Measurements from ENCODE around the gene PMVK.

PMVK gene

DNA sequence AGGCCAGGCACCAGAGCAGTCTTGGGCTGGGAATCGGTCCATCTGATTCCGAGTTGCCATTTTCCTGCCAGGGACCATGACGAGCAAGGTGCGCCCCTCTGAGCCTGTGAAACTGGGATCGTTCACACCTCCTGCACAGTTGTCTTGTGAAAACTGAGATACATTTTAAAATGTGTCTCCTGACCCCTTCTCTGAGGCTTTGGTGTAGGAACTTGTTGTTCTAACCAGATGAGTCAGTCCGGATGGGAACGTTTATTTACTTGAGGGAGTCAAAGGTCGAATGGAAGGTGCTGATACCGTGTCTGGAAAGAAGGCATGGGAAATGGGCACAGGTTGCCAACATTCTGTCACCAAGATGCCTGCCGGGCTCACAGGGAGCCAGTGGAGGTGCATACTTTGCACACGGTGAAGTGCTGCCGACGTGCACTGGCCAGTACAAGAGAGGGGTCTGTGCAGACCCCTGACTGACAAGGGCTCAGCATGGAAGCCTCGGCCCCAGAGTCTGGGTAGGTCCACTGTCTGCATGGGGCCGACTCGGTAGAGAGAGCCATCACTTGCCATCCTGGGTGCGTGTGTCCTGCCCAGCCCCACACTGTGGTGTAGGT lies 59.0 kb downstream of the PMVK start:
- no peak for DNase-seq

DNA sequence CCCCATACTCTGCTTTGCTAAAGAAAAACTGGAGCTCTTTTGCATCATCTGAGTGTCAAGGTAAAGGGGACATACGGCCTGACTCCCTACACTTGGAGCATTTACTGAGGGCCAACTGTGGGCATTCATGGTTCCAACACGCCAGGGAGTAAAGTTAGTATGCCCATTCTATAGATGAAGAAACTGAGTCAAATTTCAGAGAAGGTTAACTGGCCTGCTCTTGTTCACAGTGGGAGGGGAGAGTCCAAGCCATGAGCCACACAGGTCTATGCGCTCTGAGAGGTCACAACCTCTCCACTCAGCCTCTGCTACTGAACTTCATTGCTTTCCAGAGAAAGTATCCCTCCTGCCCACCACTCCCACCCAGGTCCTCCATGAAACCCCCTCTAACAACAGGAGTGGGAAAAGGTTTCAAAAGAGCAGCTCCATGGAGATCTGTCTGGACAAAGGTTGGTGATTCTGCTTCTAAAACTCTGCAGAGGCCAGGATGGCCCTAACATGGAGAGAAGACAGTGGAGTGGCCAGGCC lies 59.6 kb downstream of the PMVK start:
- no peak for DNase-seq
